Neuronal stem cell (in vitro differentiated cells): ENCODE data around the gene BST2.

Source experiments
- DNase-seq: peaks from one replicate; pipeline ENCODE4 v3.0.0-alpha.2; 2013; ENCODE audit warnings: low spot score
- H2AFZ ChIP-seq: one replicate; pipeline ENCODE4 v1.6.1; 2013; ENCODE audit warnings: mild to moderate bottlenecking, low read length, inconsistent platforms
- H2AK5ac ChIP-seq: 2 replicates; pipeline ENCODE4 v1.6.1; 2013; ENCODE audit warnings: low read depth, mild to moderate bottlenecking, inconsistent platforms, low read length, moderate library complexity, mixed read lengths
- H2BK120ac ChIP-seq: 2 replicates; pipeline ENCODE4 v1.6.1; 2013; ENCODE audit warnings: low read depth, mild to moderate bottlenecking, inconsistent platforms, low read length, moderate library complexity, mixed read lengths
- H2BK12ac ChIP-seq: one replicate; pipeline ENCODE4 v1.6.1; 2013; ENCODE audit warnings: low read length, inconsistent platforms
- H2BK15ac ChIP-seq: 2 replicates; pipeline ENCODE4 v1.6.1; 2013; ENCODE audit warnings: mild to moderate bottlenecking, low read length, inconsistent platforms, mixed read lengths
- H2BK5ac ChIP-seq: one replicate; pipeline ENCODE4 v1.6.1; 2013; ENCODE audit warnings: inconsistent platforms, mild to moderate bottlenecking, low read length, moderate library complexity
- H3K14ac ChIP-seq: one replicate; pipeline ENCODE4 v1.6.1; 2013; ENCODE audit warnings: low read length, inconsistent platforms
- H3K18ac ChIP-seq: 2 replicates; pipeline ENCODE4 v1.6.1; 2013; ENCODE audit warnings: low read length, inconsistent platforms
- H3K23ac ChIP-seq: 2 replicates; pipeline ENCODE4 v1.6.1; 2013; ENCODE audit warnings: low read depth, mild to moderate bottlenecking, mixed read lengths, low read length, inconsistent platforms; ENCODE audit not compliant: poor library complexity
- H3K27ac ChIP-seq: replicated peaks from 3 replicates; pipeline ENCODE4 v1.5.1; 2013; ENCODE audit warnings: low read length, inconsistent platforms
- H3K27me3 ChIP-seq, 3 experiments: 2 replicates each; pipeline ENCODE4 v1.6.1; 2013; ENCODE audit warnings: low read length in 3 of 3, mild to moderate bottlenecking in 2 of 3, inconsistent platforms in 1 of 3, low read depth in 1 of 3, mixed read lengths in 1 of 3, moderate library complexity in 1 of 3; ENCODE audit not compliant: control insufficient read depth in 3 of 3, insufficient read depth in 3 of 3
- H3K36me3 ChIP-seq, 2 donors: replicated peaks in 1 of 2; 2 replicates each; pipeline ENCODE4 v1.6.1; 2013; ENCODE audit warnings: low read length in 2 of 2; ENCODE audit not compliant: control insufficient read depth in 2 of 2, insufficient read depth in 2 of 2
- H3K4ac ChIP-seq: 2 replicates; pipeline ENCODE4 v1.6.1; 2013; ENCODE audit warnings: inconsistent platforms, mild to moderate bottlenecking, low read length, moderate library complexity
- H3K4me1 ChIP-seq, 2 donors: 1 replicate in 1 of 2; 2 replicates in 1 of 2; pipeline ENCODE4 v1.6.1; 2013; ENCODE audit warnings: low read length in 2 of 2, low read depth in 1 of 2; ENCODE audit not compliant: control insufficient read depth in 2 of 2, insufficient read depth in 1 of 2
- H3K4me2 ChIP-seq: one replicate; pipeline ENCODE4 v1.6.1; 2013; ENCODE audit warnings: mild to moderate bottlenecking, low read length, inconsistent platforms; ENCODE audit not compliant: insufficient read depth, poor library complexity, severe bottlenecking
- H3K4me3 ChIP-seq, 2 donors: 2 replicates each; pipeline ENCODE4 v1.5.1; 2013; ENCODE audit warnings: low read length in 2 of 2, mild to moderate bottlenecking in 2 of 2, inconsistent platforms in 1 of 2, moderate library complexity in 1 of 2
- H3K79me1 ChIP-seq: one replicate; pipeline ENCODE4 v1.6.1; 2013; ENCODE audit warnings: low read depth, mild to moderate bottlenecking, inconsistent platforms, low read length, moderate library complexity
- H3K9ac ChIP-seq: one replicate; pipeline ENCODE4 v1.6.1; 2013; ENCODE audit warnings: mild to moderate bottlenecking, low read depth, low read length, inconsistent platforms; ENCODE audit not compliant: poor library complexity
- H3K9me3 ChIP-seq, 2 donors: replicated peaks in 1 of 2; 2 replicates each; pipeline versions ENCODE3 to v1.6.1; 2013; ENCODE audit warnings: low read length in 2 of 2, mild to moderate bottlenecking in 2 of 2, inconsistent platforms in 1 of 2, low read depth in 1 of 2, mixed read lengths in 1 of 2, moderate library complexity in 1 of 2; ENCODE audit not compliant: control insufficient read depth in 2 of 2, insufficient read depth in 1 of 2
- H4K8ac ChIP-seq: one replicate; pipeline ENCODE4 v1.6.1; 2013; ENCODE audit warnings: low read depth, mild to moderate bottlenecking, inconsistent platforms, low read length, moderate library complexity
- H4K91ac ChIP-seq: one replicate; pipeline ENCODE4 v1.6.1; 2013; ENCODE audit warnings: low read length, low read depth, mild to moderate bottlenecking, inconsistent platforms; ENCODE audit not compliant: poor library complexity
- WGBS, 2 donors: extraction: QIAGEN DNeasy Blood & Tissue Kit; methylation state at CpG; one replicate each; pipeline ENCODE4 v1.1.7; 2013; ENCODE audit warnings: missing lambda C conversion rate in 2 of 2, mixed read lengths in 1 of 2; ENCODE audit not compliant: insufficient read length in 2 of 2, insufficient replicate concordance in 1 of 2; ENCODE audit errors: extremely low coverage in 2 of 2; 5-methylcytosine and 5-hydroxymethylcytosine counted together

BST2 gene

DNA sequence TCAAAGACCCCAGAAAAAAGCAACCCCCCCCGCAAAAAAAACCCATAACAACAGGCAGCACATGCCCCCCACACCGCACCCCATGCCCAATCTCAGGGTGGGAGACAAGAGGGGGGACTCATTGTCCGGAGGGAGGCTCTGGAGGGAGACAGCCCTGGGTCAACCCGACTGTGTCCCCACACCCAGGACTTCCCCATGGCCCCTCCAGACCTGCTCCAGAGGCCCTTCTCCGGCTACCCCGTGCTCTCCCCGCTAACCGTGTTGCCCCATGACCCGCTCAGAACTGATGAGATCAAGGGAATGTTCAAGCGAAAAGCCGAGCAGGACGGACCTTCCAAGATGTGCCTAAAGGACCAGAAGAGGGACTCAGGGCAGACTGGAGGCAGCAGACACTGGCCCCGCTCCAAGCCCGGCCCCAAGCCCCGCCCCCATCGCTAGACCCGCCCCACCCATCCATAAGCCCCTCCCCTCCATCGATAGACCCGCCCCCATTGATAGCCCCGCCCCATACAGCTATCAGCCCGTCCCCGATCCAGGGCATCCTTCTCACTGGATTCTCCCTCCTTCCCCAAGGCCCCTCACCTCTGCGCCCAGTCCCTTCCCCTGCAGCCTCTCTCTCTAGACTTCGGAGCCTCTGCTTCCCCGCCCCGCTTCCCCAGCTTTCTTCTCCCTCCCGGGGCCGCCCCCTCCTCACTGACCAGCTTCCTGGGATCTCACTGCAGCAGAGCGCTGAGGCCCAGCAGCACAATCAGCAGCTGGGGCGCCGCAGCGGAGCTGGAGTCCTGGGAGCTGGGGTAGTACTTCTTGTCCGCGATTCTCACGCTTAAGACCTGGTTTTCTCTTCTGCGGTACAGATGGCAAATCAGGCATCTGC lies 2.2 kb downstream of the BST2 start:
- Histone ChIP-seq H3K18ac (peak overlapping the region; percentile 96), H4K8ac (no peak overlapping the region), H3K79me1 (peaks cover 1% of the 10 kb centered on the region), H3K27ac (peak overlapping the region; percentile 98), H4K91ac (peak overlapping the region; percentile 65), H3K4me2 (peak overlapping the region; percentile 76), H3K9me3 (no peaks in the 10 kb centered on the region), H3K4me1 (peaks cover 21 to 30% of the 10 kb centered on the region in 2 donors), H2AFZ (peak overlapping the region; percentile 86), H3K27me3 (no peaks in the 10 kb centered on the region), H2BK12ac (no peak overlapping the region), H3K4me3 (peak overlapping the region; percentile 41 to 76), H2BK120ac (no peak overlapping the region), H2BK15ac (peak overlapping the region; percentile 1), H3K36me3 (peaks cover 0 to 1% of the 10 kb centered on the region in 2 donors), H2BK5ac (peak overlapping the region; percentile 72), H3K9ac (peak overlapping the region; percentile 80), H3K23ac (peak overlapping the region; percentile 75), H2AK5ac (peak overlapping the region; percentile 24), H3K14ac (no peak overlapping the region), H3K4ac (no peak overlapping the region)
- DNase-seq = peak; percentile 86
- no CpG with 5 or more reads among the region's 36 CpGs for whole genome bisulfite sequencing, 2 donors

DNA sequence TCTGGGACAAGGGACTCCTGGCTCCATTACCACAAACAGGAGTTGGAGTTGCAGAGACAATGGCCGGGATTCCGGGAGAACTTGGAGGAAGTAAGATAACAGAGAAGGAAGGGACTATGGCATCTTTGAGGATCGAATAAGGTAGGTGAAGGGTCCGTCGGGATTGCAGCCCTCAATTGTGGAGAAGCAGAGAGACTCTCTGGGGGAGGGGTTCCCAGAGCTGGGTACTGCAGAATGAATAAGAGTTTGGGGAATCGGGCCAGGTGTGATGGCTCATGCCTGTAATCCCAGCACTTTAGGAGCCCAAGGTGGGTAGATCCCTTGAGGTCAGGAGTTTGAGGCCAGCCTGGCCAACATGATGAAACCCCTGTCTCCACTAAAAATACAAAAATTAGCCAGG lies 3.8 kb downstream of the BST2 start:
- H3K27ac ChIP-seq = no peak overlapping the region
- no peak overlapping the region for H2BK12ac ChIP-seq
- no peaks in the 10 kb centered on the region for H3K27me3 ChIP-seq
- WGBS, 2 donors = no CpG with 5 or more reads among the region's 6 CpGs
- H2AK5ac ChIP-seq = no peak overlapping the region
- H3K9ac ChIP-seq = no peak overlapping the region
- no peak overlapping the region for H4K91ac ChIP-seq
- peaks cover 3% of the 10 kb centered on the region for H3K79me1 ChIP-seq
- peaks cover 0 to 1% of the 10 kb centered on the region in 2 donors for H3K36me3 ChIP-seq
- no peak for DNase-seq
- H2BK15ac ChIP-seq = no peak overlapping the region
- no peak overlapping the region for H3K4me3 ChIP-seq
- no peak overlapping the region for H2BK5ac ChIP-seq
- H3K4ac ChIP-seq = no peak overlapping the region
- H4K8ac ChIP-seq = no peak overlapping the region
- H3K9me3 ChIP-seq = no peaks in the 10 kb centered on the region
- H3K4me2 ChIP-seq = no peak overlapping the region
- peaks cover 16 to 23% of the 10 kb centered on the region in 2 donors for H3K4me1 ChIP-seq
- no peak overlapping the region for H2AFZ ChIP-seq
- no peak overlapping the region for H3K23ac ChIP-seq
- H2BK120ac ChIP-seq = no peak overlapping the region
- no peak overlapping the region for H3K18ac ChIP-seq
- H3K14ac ChIP-seq = no peak overlapping the region

DNA sequence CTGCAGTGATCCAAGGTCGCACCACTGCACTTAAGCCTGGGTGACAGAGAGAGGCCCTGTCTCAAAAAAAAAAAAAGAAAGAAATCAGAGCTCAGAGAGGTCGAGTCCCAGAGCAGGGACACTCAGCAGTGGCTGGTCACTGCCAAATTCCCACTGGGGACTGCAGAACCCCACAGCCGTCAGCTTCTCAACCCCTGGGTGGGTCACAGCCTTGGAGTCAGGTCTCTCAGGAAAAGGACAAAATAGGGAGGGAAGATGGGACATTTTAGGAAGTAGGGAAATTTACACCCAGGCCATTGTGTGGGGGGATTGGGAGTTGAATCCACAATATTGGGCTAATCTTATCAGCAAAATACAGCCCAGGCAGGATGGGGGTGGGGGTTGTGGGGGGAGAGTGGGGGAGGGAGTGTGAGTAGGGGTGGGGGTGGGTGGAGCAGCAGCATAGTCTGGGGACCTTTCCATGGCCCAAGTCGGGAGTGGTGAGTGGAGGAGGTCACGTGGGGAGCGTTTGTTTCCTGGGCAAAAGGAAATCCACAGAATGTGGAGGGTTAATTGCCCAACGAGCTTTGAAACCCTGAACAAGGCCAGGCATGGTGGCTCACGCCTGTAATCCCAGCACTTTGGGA lies 6.4 kb downstream of the BST2 start:
- Histone ChIP-seq H3K4me3 (no peak overlapping the region), H4K8ac (no peak overlapping the region), H2BK5ac (no peak overlapping the region), H3K23ac (no peak overlapping the region), H3K9ac (no peak overlapping the region), H2AK5ac (no peak overlapping the region), H3K18ac (no peak overlapping the region), H3K36me3 (peaks cover 0 to 1% of the 10 kb centered on the region in 2 donors), H3K27ac (no peak overlapping the region), H2BK120ac (no peak overlapping the region), H3K4me1 (peaks cover 3% of the 10 kb centered on the region in 2 donors), H3K79me1 (peaks cover 3% of the 10 kb centered on the region), H3K4me2 (no peak overlapping the region), H3K4ac (no peak overlapping the region), H3K14ac (no peak overlapping the region), H2BK15ac (no peak overlapping the region), H3K9me3 (no peaks in the 10 kb centered on the region), H2BK12ac (no peak overlapping the region), H4K91ac (no peak overlapping the region), H2AFZ (no peak overlapping the region), H3K27me3 (no peaks in the 10 kb centered on the region)
- no CpG with 5 or more reads among the region's 8 CpGs for WGBS, 2 donors
- DNase-seq = no peak

DNA sequence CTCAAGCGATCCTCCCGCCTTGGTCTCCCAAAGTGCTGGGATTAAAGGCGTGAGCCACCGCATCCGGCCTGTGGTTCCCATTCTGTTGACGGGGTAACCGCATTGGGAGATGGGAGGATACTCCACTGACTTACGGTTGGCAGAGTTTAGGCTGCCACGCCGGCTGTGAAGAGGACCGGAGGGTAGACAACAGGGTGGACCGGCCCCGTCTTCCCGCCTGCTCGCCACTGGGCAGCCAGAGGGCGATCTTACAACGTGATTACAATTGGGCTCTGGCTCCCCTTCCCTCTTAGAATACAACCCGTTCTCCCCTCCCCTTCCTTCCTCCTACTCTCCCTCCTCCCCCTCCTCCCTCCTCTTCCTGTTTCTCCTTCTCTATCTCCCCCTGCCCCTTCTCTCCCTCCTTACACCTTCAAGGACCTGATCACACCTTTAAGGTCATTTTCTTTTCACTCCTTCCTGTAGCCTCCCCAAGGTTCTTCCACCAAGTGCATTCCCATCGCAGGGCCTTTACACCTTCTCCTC lies 10.5 kb downstream of the BST2 start:
- Histone ChIP-seq H3K4ac (no peak overlapping the region), H3K4me1 (peaks cover 3 to 4% of the 10 kb centered on the region in 2 donors), H3K36me3 (no peaks in the 10 kb centered on the region), H3K4me3 (no peak overlapping the region), H3K27ac (no peak overlapping the region), H4K91ac (no peak overlapping the region), H3K9me3 (no peaks in the 10 kb centered on the region), H2BK120ac (no peak overlapping the region), H3K23ac (no peak overlapping the region), H2BK12ac (no peak overlapping the region), H2BK15ac (no peak overlapping the region), H3K79me1 (peaks cover 2% of the 10 kb centered on the region), H2BK5ac (no peak overlapping the region), H2AFZ (peak overlapping the region; percentile 71), H4K8ac (no peak overlapping the region), H3K18ac (no peak overlapping the region), H3K27me3 (peaks cover 0 to 3% (median 2%) of the 10 kb centered on the region in 3 experiments), H3K14ac (no peak overlapping the region), H2AK5ac (no peak overlapping the region), H3K4me2 (no peak overlapping the region), H3K9ac (no peak overlapping the region)
- WGBS, 2 donors = no CpG with 5 or more reads among the region's 19 CpGs
- no peak for DNase-seq
